ENCODE results near the gene FOXK1. TPM values are rescaled to one million over a fixed set of nuclear protein-coding genes. Genes with fewer than 3 reads are reported as not detected.
A peak's percentile ranks its signal among the peaks of the same experiment; 100 is the strongest.

Gene FOXK1
- total and polyA plus RNA-seq, 9 of the 15 experiments (the other 6 are each of a cell fraction or from before 2014, with no cell fraction given): 0.32 to 45.5 (median 8.1) TPM

GRCh38 chr7:4739528-4739992, 57.5 kb downstream of the FOXK1 start (continued):
- peak; percentile 14; the same call in 1 of the 2 replicates for TF ChIP-seq REST (IDR thresholded peaks at IDR 0.05; ENCODE audit: borderline replicate concordance)
- TF ChIP-seq REST (CRISPR knock-in tag; IDR thresholded peaks at IDR 0.05; ENCODE audit: low read depth): no peak
- no peak for TF ChIP-seq PRMT5 (CRISPR knock-in tag; IDR thresholded peaks at IDR 0.05)
- no peak for TF ChIP-seq SRSF3 (IDR thresholded peaks at IDR 0.05; ENCODE audit: insufficient read depth, low read length)
- TF ChIP-seq BRD4 (IDR thresholded peaks at IDR 0.05): no peak
- TF ChIP-seq ZNF354B (CRISPR knock-in tag; IDR thresholded peaks at IDR 0.05): no peak
- TF ChIP-seq RAD21 (CRISPR knock-in tag; conservative IDR thresholded peaks at IDR 0.05 in 1 of 2, IDR thresholded peaks at IDR 0.05 in 1 of 2): peak in 1 of 2 experiments; percentile 51; a peak in 3 of 4 replicates
- TF ChIP-seq NUFIP1 (IDR thresholded peaks at IDR 0.05; ENCODE audit: partially characterized antibody): no peak
- no peak for TF ChIP-seq KDM5B (IDR thresholded peaks at IDR 0.05; ENCODE audit: insufficient replicate concordance, low read depth, low read length)
- TF ChIP-seq NR2C1 (IDR thresholded peaks at IDR 0.05): no peak
- peak; percentile 23; the same call in 1 of the 2 replicates for TF ChIP-seq NR2C1 (tag; IDR thresholded peaks at IDR 0.05)
- TF ChIP-seq ATF7 (IDR thresholded peaks at IDR 0.05): no peak
- peak in 1 of 2 experiments; percentile 65; a peak in 1 of 4 replicates for TF ChIP-seq NRF1 (conservative IDR thresholded peaks at IDR 0.05 in 1 of 2, IDR thresholded peaks at IDR 0.05 in 1 of 2)
- no peak for TF ChIP-seq PTRF (tag; IDR thresholded peaks at IDR 0.05)
- TF ChIP-seq SMAD4 (CRISPR knock-in tag; conservative IDR thresholded peaks at IDR 0.05): no peak
- 0 out of 2 replicates have a peak, but pooled peaks have one; percentile 34 for TF ChIP-seq ETV1 (tag; conservative IDR thresholded peaks at IDR 0.05; ENCODE audit: low read depth)
- TF ChIP-seq MTA2 (IDR thresholded peaks at IDR 0.05; ENCODE audit: low read depth): no peak
- TF ChIP-seq NR2C2 (CRISPR knock-in tag; IDR thresholded peaks at IDR 0.05): no peak
- no peak for TF ChIP-seq NR2C2 (tag; IDR thresholded peaks at IDR 0.05)
- 0 out of 4 replicates have a peak, but pooled peaks of 1 of the 2 experiments have one; percentile 1 for TF ChIP-seq FOXK2 (conservative IDR thresholded peaks at IDR 0.05 in 1 of 2, IDR thresholded peaks at IDR 0.05 in 1 of 2; ENCODE audit: low read depth in 2 of 2)

Measured in K562 (cell line).